Activated CD4-positive, alpha-beta T cell treated with anti-CD3 and anti-CD28 coated beads for 1 hour (primary cell): ENCODE results near the gene ZNF775.

Source experiments
- DNase-seq: peaks from one replicate; pipeline ENCODE4 v3.0.0-alpha.2; 2020

The ZNF775 gene

DNA sequence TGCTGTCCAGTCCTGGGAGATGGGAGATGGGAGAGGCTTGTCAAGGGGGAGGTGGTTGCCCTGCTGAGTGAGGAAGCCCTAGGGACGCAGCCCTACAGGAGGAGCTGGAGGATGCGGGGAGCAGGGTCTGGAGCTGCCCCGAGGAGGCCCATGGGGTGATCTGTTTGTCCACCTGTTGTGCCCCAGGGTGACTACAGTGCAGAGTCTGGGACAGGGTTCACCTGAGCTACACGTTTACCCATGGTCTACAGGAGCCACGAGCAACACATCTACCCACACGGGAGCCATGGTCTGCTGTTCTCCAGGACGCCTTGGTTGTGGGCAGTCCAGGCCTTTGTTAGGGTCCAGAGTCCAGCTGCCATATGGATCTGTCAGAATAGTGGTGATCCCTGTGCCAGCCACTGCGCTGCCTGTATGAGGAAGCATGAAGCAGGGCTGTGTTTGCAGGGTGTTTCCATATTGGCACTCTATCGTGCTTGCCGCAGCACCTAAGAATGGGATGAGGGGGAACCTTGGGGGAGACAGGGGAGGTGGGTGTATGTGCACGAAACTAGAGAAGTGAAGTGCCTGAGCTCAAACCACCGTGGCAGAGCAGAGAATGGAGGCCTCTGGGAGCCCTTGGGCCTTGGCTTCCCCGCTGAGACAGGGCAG is 23.7 kb downstream of the ZNF775 start:
- no peak for DNase-seq

DNA sequence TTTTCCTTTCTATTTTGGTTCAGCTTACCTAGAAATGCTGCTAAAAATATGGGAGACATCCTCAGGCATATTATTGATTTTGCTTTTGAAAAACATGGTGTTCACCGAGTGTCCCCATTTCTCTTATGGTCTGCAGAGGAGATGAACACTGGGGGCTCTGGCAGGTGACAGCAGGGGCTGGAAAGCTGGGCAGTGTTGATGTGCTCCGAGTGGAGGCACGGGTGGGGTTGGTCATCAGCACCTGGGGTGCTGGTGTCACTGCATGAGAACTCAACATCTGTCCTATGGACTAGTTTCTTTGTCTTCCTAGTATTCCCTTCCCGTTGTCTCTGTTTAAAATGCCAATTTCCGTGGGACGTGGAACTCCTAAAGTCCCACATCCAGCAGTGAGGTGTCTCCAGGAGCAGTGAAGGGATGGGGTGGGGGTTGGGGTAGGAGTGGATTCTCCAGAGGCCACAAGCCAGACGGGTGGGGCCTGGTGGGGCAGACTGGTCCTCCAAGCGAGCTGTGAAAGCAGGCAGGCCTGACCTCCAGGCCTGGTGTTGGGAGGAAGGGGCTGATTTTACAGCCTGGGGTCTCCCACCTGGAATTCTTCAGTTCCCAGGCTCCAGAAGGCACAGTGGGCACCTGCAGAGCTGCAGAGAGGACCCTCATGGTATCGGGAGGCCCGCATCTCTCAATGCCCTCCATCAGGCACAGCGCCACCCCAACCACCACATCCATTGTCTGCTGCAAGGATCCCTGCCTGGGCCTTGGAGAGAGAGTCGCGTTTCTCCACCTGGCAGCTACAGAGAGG is 24.4 kb downstream of the ZNF775 start:
- no peak for DNase-seq

DNA sequence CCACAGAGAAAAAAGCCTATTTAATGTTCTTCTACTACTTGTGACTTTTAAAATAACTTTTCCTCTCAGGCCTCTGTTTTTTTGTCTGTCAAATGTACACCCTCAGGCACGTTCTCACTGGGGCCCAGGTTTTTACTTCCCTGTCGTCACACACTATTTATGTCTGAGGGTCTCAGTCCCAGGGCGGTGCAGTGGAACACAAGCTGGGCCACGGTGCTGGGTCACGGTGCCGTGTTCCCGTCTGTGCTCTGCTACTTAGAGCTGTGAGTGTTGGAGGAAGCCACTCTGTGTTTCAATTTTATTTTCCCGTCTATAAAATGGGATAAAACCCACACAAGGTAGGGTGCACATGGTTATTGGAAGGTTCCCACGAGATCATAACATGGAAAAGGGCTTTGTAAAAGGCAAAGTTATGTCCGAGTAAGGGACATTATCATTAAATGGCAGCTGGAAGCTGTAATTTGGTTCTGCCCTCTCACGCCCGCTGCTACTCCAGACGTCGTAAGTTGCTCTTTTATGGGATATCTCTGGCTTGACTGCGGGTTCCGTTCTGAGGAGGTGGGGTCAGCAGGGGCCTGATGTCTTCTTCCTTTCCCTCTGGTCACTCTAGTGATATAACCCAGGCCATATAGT is 25.2 kb downstream of the ZNF775 start:
- no peak for DNase-seq

DNA sequence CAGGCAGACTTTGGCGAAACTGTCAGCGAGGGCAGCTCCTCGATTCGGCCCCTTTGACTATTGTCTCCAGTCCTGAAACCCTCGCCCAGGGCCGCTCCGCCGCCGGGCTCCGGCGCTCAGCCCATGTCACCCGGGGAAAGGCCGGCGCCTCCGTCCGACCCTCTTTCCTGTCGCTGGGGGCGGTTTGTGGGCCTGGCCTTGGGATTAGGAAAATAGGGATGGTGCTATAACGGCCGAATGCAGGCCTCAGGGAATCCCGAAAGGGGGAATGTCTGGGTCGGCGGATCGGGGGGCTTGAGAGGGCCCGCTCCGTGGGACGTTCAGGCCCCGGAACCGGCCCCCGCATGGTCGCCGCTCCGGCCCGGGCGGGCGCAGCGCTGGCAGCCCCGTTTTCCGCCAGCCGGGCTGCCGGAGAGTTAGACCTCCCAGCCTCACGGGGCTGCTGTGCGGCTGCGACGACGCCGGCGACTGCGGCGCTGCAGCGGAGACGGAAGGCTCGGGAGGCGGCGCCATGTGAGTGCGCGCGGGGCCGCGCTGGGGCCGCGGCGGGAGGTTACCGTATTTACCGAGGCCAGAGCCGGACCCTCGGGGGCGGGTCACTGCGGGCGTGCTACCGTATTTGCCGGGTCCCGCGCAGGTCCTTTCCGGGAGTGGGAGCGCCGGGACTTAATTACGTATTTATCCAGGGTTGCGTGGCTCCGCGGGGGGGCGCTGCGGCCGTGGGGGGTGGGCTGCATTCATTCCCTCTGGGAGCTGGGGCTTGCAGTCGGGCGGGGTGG is 25.9 kb downstream of the ZNF775 start:
- peak; percentile 62 for DNase-seq

DNA sequence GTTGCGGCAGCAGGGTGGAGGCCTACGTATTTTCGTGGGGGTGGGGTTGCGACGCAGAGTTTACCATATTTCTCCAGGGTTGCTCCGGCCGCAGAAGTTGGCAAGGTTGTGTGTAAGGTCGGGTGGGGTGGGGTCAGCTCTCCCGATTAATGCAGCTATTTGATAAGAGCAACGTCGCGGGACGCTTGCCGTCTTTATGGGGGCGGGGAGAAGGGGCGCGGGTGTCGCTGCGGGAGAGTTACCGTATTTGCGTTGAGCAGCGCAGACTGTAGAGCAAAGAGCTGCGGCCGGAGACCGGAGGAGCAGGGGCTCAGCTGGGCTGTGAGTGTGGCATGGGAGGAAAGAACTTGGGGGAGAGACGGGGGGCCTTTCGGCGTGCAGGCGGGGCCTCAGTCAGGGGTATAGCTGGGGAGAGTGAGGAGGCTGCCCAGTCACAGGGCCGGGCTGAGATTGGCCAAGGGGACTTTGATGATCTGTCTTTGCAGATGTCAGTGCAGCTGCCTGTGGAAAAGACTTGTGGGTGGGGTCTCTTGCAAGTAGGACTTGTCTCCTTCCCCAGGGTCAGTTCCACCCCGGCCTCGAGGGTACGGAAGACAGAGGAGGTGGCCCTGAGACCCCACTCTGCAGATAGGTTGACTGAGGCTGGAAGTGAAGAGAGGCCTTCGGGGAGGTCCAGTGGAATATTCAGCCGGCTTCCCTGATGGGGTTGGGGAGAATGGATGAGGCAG is 26.6 kb downstream of the ZNF775 start:
- DNase-seq: no peak

DNA sequence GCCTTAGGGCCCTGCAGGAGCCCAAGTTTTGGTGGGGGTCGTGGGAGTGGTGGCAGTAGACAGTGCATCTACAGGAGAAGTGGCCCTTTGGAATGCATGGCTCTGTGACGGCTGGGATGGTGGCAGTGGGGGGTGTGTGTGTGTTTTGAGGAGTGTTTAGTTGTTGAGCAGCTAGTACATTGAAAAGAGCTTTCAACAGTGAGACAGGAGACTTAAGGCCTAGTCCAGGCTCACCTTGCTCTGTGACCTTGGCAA is 27.1 kb downstream of the ZNF775 start:
- DNase-seq: no peak

DNA sequence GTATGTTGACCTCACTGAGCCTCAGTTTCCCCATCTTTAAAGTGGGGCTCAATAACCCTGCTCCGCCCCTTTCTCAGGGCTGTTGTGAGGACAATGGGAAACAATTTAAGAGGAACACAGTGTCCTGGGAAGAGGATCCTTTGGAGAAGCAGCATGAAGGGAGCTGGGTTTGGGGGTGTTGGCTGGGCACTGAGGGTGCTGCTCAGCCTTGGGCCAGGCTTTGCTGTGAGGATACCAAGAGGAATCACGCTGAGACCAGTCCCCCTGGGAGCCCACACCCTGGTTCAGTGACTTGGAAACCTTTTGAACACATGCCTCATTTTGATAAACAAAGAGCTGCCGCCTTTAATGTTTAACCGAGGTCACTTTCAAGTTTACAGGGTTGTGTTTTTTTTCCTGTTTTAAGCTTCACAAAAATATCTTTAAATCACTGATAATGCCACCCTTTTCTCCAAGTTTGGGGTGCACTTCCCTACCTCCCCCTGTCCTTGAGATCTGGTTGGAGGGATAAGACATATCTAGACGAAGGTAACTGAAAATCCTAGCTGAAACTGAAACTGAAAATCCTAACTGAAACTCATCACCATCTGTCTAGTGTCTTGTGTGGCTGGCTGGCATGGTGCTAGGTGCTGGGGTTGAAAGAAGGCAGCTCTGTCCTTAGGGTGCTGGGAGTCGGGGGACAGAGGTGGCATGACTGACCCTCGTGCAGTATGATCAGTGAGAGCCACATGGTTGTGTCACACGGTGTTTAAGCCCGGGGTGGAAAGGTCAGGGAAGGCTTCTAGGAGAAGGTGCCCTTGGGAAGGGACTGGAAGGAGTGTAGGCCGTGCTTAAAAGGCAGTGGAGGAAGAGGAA is 27.7 kb downstream of the ZNF775 start:
- DNase-seq: no peak

DNA sequence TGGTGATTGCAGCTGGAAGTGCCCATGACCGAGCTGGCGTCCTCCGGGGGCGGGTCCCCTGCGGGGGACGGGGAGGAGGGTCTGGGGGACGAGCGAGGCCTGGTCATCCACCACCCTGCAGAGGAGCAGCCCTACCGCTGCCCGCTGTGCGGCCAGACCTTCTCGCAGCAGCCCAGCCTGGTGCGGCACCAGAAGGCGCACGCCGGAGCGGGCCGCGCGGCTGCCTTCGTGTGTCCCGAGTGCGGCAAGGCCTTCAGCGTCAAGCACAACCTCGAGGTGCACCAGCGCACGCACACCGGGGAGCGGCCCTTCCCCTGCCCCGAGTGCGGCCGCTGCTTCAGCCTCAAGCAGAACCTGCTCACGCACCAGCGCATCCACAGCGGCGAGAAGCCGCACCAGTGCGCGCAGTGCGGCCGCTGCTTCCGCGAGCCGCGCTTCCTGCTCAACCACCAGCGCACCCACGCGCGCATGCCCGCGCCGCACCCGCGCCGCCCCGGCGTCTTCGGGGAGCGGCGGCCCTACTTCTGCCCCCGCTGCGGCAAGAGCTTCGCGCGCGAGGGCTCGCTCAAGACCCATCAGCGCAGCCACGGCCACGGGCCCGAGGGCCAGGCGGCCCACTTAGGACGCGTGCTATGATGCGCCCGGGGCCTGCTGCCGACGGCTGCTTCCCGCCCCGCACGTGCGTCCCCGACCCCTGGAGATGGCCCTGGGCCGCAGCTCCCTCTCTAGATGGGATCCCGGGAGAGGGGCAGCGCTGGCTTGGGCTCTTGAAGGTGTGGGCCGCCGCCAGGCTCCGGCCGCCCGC is 28.7 kb downstream of the ZNF775 start:
- no peak for DNase-seq

DNA sequence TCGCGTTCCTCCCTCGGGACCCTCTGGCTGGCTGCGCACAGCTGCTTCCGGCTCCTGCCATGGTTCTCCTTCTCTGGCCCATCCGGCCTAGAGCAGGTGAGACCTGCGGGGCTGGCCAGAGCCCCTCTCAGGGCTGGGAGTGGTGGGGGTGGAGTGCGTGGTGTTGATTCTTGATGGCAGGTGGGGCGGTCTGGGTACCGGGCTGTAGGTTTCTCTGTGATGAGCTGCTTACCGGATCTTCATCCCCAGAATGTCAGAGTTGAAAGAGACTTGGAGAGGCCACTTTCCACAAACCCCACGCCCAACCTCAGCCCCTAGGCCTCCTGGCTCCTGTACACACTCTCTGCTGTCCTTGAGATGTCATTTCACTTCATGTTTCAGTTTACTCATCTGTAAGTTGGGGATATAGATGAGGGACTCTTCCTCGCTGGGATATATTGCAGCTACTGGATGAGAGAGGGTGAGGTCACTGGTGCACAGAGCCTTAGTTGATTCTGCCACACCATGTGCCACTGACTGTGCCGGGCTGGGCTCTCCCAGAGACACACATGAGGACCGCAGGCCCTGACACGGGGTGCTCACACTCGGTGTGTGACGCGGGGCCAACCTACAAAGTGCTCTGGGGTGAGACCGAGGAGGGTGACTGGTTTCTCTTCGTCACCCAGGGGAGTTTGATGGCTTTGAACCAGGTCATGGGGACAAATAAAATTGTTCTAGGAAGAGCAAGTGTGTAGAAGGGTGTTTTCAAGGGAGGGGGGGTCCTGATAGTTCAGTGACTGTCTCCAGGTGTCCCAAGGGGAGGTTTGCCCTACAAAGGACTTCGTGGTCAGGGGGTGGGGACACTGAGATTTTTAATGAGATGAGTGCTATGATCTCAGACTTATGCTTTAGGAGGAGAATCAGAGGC is 29.5 kb downstream of the ZNF775 start:
- no peak for DNase-seq

DNA sequence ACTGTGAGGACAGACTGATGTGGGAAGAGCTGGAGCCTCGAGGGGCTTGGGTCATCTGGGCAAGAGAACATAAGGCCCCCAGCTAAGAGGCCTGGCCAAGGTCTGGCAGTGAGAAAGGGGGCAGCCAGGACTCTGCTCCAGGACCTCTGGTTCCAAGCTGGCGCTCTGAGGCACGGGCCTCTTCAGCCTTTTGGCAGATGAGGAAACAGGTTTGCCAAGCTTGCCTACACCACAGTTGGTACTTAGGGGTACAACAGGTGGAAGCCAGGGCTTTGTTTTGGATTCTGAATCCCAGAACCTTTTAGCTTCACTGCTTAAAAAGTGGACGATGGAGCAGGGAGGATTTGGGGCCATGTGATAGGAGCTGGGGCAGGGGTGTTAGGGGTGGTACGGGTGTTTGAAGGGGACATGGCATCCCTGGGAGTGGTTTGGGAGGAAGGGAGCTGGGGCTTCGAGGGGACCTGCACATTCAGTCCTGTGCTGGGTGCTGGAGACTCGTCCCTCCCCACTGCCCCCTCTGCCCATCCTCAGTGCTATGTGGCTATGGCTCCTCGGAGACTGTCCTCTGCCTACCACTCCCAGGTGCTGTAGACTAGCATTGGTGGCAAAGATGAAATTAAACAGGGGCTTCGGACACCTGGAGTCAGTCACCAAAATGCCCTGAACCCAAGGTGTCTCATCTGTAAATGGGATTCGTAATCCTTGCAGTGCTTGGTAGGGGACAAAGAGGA is 30.3 kb downstream of the ZNF775 start:
- no peak for DNase-seq

DNA sequence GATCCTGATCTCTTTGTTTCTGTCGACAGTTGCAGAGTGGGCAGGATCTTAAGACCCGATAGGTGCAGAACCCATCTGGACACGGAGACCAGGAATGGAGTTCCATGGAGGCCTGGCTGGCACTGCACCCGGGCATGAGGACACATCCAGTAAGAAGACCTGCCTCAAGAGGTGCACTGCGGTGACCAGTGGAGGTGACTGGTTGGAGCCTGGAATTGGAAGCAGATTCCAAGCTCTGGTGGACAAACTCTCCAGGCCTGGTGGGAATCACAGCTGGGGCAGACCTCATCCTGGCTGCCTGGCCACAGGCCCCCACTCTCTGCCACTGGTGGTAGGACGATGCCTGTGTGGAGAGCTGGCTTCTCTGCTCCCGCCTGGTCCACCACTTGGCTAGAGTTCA is 31.0 kb downstream of the ZNF775 start:
- no peak for DNase-seq

DNA sequence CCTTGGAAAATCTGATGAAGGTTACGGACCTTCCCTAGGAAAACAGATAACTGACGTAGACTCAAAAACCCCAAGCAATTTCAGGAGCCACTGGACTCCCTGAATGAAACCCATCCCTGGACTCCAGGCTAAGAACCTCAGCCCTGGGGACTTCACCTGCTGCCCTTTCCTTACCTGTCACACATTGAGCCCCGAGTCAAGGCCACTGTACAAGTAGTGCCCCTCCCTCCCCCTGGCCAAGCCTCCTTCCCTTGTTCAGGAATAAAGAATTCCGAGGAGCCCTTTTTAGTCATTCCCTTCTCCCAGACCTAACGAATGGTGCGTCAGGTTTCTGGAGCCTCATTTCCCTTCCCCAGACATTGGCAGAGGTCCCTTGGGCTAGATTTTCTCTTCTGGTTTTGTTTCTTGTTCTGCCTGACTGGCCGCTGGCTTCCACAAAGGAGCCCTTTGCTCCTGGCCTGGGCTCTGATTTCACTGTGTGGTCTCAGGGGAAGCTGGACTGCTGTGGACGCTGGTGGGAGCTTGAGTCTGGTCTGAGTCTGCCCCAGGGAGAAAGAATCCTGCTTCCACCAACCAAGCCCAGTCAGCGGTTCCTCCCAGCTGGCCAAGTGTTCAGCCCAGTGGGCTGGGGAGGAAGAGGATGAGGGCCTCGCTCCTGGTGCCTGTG is 31.7 kb downstream of the ZNF775 start:
- no peak for DNase-seq

DNA sequence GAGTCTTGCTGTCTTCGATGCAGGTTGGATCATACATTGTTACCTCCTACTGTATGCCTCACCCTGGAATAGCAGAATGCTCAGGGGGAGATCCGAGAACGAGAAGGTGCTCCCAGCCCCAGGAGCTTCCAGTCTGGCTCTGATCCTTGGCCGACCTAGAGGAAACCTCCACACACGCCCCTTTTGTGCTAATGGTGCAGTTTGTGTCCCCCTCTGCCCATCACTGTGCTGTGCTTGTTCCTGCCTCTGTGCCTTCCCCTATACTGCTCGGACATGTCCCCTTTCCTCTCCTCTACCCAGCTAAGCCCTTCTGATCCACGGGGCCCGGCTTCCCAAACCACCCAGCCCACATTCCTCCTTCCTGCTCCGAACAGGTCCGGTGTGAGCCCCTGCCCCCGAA is 32.5 kb downstream of the ZNF775 start:
- DNase-seq: no peak

DNA sequence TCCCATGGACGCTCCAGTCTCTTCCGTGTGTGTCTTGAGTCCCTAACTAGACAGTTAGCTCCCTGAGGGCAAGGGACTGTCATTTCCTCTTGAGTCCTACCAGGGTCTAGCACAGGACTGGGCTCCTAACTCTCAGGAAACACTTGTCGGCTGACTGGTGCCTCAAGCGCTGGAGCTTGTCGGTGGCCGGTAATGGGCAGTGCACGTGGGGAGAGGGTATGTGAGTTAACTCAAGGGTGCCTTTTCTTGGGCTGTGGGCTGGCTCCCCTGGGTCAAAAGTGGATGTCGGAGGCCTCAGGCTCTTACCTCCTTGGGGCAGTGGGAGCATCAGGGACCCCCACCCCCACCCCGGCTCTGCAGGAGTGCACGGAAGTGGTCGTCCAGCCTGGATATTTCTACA is 32.9 kb downstream of the ZNF775 start:
- DNase-seq: no peak

DNA sequence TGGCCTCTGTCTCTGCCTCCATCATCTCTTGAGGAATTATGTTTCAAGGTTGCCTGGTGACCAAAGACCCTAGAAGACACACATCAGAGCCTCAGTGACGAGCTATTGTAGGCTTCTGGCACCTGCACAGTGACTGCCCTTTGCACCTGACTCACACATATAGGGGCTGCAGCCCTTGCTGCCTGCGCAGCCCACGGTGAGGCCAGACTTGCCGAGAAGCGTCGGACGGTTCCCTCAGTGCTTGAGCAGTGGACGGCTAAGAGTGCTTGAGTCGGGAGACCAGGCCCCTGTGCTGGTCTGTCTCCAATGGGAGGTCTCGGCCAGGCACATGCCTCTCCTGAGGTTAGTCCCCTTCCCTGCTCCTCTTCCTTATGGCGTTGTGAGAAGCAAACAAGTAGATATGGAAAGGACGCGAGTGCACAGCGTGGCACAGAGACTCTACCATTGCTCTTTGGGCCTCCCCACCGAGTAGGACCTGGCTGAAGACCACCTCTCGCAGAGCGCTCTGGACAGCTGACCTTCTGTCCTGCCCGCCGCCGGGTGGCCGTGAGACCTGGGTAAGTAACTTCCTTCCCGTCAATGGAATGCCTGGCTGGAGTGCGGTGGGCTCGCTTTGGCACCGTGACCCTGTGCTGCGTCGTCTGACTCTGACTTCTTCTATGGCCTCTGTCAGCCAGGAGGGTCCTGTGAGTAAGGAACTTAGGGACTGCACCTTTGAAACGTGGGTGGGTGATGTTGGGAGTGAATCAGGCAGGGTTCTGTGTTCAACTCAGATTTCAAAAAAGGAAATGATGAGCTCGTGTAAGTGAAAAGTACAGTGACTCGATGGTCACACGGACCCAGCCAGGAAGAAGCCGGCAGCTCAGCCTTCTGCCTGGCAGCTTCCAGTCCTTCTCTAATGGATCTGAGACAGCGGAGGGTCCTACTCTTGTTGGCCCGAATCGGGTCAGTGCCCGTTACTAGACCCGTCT is 33.7 kb downstream of the ZNF775 start:
- DNase-seq: no peak

DNA sequence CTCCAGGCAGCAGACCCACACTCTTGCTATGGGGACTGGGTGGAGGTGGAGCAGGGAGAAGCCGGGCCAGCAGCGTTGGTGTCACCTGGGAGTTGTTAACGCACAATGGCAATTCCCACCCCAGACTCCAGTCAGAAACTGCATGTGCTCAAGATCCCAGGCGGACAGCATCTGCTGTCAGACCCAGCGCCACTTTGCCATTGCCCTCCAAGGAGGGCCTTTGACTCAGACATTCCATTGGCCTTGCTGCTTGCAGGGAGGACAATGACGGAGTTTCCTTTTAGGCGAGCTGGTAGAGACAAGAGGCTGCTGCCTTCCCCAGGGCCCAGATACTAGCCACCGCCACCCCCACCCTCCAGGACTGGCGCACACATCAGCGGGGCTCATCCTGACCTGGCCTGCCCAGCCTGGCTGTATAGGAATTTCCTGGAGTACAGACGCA is 34.5 kb downstream of the ZNF775 start:
- no peak for DNase-seq
